Measurements from ENCODE around the gene RPS6KA1.
"Not testable (repeated sequence)": the region's sequence is repeated elsewhere in the genome, so short reads cannot be mapped to it uniquely, and the experiment has no call there.

RPS6KA1 gene

DNA sequence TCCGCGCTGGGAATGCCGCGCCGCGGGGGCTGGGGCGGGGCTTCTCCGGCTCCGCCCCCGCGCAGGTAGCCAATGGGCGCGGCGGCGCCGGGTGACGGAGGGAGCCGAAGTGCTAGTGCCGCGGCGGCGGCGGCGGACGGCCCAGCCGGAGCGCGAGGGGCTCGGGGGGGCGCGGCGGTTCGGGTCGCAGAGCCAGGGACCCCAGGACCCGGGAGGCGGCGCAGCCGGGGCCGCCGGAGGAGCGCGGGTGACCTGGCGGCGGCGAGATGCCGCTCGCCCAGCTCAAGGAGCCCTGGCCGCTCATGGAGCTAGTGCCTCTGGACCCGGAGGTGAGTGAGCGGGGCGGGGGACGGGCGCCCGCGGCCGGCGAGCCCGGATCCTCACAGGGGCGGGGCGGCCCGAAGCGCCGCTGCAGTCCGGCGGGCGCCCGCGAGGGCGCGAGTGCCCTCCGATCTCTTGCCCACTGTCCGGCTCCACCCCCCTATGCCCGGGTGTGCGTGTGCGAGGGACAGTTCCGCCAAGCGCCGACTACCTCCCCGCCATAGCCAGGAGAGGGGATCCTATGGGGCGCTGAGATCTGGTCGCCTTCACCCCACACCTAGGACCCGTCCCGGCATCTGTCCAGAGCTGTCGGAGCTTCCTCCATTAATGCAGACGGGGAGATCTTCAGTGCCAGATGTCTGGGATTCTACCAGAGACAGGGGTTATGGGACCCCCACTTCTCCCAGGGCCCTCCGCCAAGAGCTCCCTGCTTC is at the start of gene RPS6KA1:
Gene RPS6KA1 (plus strand): TSS at position 107 of the 755 bp plus-strand sequence. CDS start 160 bp downstream, at position 267.
- H3K27ac ChIP-seq (ENCODE audit: low read depth in 2 of 2, low read length in 2 of 2) = peak within 1 kb of the TSS; percentile 96 to 97
- no peaks in the 10 kb centered on the region for H3K9me3 ChIP-seq (ENCODE audit: control insufficient read depth in 2 of 2, low read length in 2 of 2)
- H3K36me3 ChIP-seq (ENCODE audit: control insufficient read depth in 2 of 2, insufficient read depth in 2 of 2, low read length in 2 of 2) = no peaks in the 10 kb centered on the region
- peaks cover 0 to 1% of the 10 kb centered on the region in 2 donors for H3K27me3 ChIP-seq (ENCODE audit: control insufficient read depth in 2 of 2, insufficient read depth in 2 of 2, low read length in 2 of 2)
- peak within 1 kb of the TSS; percentile 92 to 98 for H3K4me3 ChIP-seq (ENCODE audit: low read length in 2 of 2)
- peak within 1 kb of the TSS; percentile 96 to 98 for H3K9ac ChIP-seq (ENCODE audit: low read depth in 1 of 2, low read length in 2 of 2)
- peaks cover 43 to 47% of the 10 kb centered on the region in 2 donors for H3K4me1 ChIP-seq (ENCODE audit: control insufficient read depth in 2 of 2, insufficient read depth in 2 of 2, low read length in 2 of 2)

DNA sequence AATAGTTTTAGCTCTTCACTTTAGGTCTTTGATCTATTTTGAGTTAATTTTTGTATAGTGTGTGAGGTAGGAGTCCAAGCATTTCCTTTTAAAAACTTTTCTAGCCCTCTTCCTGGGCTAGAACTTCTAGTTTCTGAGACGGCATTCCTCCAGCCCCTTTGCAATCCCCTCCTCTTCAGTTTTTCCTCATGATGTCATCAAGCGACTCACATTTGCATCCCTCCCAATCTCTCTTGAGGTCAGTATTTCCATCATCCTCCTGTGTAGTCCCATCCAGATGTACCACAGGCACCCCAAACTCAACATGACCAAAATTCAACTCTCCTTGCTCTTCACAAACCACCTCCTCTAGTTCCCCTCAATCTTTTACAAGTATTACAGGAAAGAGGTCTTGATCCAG is 46.6 kb upstream of the RPS6KA1 start:
- Histone ChIP-seq H3K9me3 (ENCODE audit: control insufficient read depth in 2 of 2, low read length in 2 of 2) (no peaks in the 10 kb centered on the region), H3K4me1 (ENCODE audit: control insufficient read depth in 2 of 2, insufficient read depth in 2 of 2, low read length in 2 of 2) (no peaks in the 10 kb centered on the region), H3K4me3 (ENCODE audit: low read length in 2 of 2) (no peak overlapping the region), H3K27me3 (ENCODE audit: control insufficient read depth in 2 of 2, insufficient read depth in 2 of 2, low read length in 2 of 2) (no peaks in the 10 kb centered on the region), H3K27ac (ENCODE audit: low read depth in 2 of 2, low read length in 2 of 2) (no peak overlapping the region), H3K9ac (ENCODE audit: low read depth in 1 of 2, low read length in 2 of 2) (no peak overlapping the region), H3K36me3 (ENCODE audit: control insufficient read depth in 2 of 2, insufficient read depth in 2 of 2, low read length in 2 of 2) (no peaks in the 10 kb centered on the region)

DNA sequence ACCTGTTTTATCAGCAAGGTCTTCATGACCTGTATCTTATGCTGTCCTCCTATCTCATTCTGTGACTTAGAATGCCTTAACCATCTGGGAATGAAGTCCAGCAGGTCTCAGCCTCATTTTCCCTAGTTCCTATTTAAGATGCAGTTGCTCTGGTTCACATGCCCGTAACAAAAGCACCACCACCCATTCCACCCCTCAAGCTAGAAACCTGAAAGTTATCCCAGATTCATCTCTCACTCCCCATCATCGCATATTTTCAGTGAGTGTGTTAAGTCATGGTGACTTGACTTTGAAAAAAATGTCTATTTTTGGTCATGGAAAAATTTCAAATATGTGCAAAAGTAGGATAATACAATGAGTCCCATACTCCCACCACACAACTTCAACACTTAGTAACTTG is 45.6 kb upstream of the RPS6KA1 start:
- H3K27ac ChIP-seq (ENCODE audit: low read depth in 2 of 2, low read length in 2 of 2) = no peak overlapping the region
- no peaks in the 10 kb centered on the region for H3K4me1 ChIP-seq (ENCODE audit: control insufficient read depth in 2 of 2, insufficient read depth in 2 of 2, low read length in 2 of 2)
- H3K36me3 ChIP-seq (ENCODE audit: control insufficient read depth in 2 of 2, insufficient read depth in 2 of 2, low read length in 2 of 2) = no peaks in the 10 kb centered on the region
- no peak overlapping the region for H3K9ac ChIP-seq (ENCODE audit: low read depth in 1 of 2, low read length in 2 of 2)
- no peaks in the 10 kb centered on the region for H3K27me3 ChIP-seq (ENCODE audit: control insufficient read depth in 2 of 2, insufficient read depth in 2 of 2, low read length in 2 of 2)
- H3K9me3 ChIP-seq (ENCODE audit: control insufficient read depth in 2 of 2, low read length in 2 of 2) = no peaks in the 10 kb centered on the region
- no peak overlapping the region for H3K4me3 ChIP-seq (ENCODE audit: low read length in 2 of 2)

GRCh38 chr1:26490155-26490554 is 39.4 kb upstream of the RPS6KA1 start:
- Histone ChIP-seq H3K4me1 (ENCODE audit: control insufficient read depth in 2 of 2, insufficient read depth in 2 of 2, low read length in 2 of 2) (no peaks in the 10 kb centered on the region), H3K27me3 (ENCODE audit: control insufficient read depth in 2 of 2, insufficient read depth in 2 of 2, low read length in 2 of 2) (no peaks in the 10 kb centered on the region), H3K9ac (ENCODE audit: low read depth in 1 of 2, low read length in 2 of 2) (no peak overlapping the region), H3K36me3 (ENCODE audit: control insufficient read depth in 2 of 2, insufficient read depth in 2 of 2, low read length in 2 of 2) (no peaks in the 10 kb centered on the region), H3K27ac (ENCODE audit: low read depth in 2 of 2, low read length in 2 of 2) (no peak overlapping the region), H3K4me3 (ENCODE audit: low read length in 2 of 2) (no peak overlapping the region), H3K9me3 (ENCODE audit: control insufficient read depth in 2 of 2, low read length in 2 of 2) (no peaks in the 10 kb centered on the region)

- Histone ChIP-seq H3K9me3 (ENCODE audit: control insufficient read depth in 2 of 2, low read length in 2 of 2) (no peaks in the 10 kb centered on the region), H3K4me1 (ENCODE audit: control insufficient read depth in 2 of 2, insufficient read depth in 2 of 2, low read length in 2 of 2) (no peaks in the 10 kb centered on the region), H3K27me3 (ENCODE audit: control insufficient read depth in 2 of 2, insufficient read depth in 2 of 2, low read length in 2 of 2) (no peaks in the 10 kb centered on the region), H3K9ac (ENCODE audit: low read depth in 1 of 2, low read length in 2 of 2) (no peak overlapping the region), H3K4me3 (ENCODE audit: low read length in 2 of 2) (no peak overlapping the region), H3K36me3 (ENCODE audit: control insufficient read depth in 2 of 2, insufficient read depth in 2 of 2, low read length in 2 of 2) (no peaks in the 10 kb centered on the region), H3K27ac (ENCODE audit: low read depth in 2 of 2, low read length in 2 of 2) (no peak overlapping the region)
Observed at GRCh38 chr1:26493267-26493666, 36.3 kb upstream of the RPS6KA1 start.

DNA sequence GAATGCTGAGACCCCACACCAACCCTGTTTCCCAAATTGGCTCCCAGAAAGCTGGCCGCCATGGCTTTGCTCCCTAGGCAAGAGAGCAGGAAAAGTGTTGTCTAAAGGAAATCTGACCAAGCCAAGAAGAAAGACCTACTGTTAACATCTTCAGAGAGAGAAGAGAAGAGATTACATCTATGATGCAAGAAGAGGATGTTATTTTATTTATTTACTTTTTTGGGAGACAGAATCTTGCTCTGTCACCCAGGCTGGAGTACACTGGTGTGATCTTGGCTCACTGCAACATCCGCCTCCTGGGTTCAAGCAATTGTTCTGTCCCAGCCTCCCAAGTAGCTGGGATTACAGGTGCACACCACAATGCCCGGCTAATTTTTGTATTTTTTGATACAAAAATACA is 35.6 kb upstream of the RPS6KA1 start:
- no peaks in the 10 kb centered on the region for H3K36me3 ChIP-seq (ENCODE audit: control insufficient read depth in 2 of 2, insufficient read depth in 2 of 2, low read length in 2 of 2)
- no peaks in the 10 kb centered on the region for H3K4me1 ChIP-seq (ENCODE audit: control insufficient read depth in 2 of 2, insufficient read depth in 2 of 2, low read length in 2 of 2)
- H3K4me3 ChIP-seq (ENCODE audit: low read length in 2 of 2) = no peak overlapping the region
- no peak overlapping the region for H3K27ac ChIP-seq (ENCODE audit: low read depth in 2 of 2, low read length in 2 of 2)
- no peaks in the 10 kb centered on the region for H3K9me3 ChIP-seq (ENCODE audit: control insufficient read depth in 2 of 2, low read length in 2 of 2)
- H3K27me3 ChIP-seq (ENCODE audit: control insufficient read depth in 2 of 2, insufficient read depth in 2 of 2, low read length in 2 of 2) = no peaks in the 10 kb centered on the region
- H3K9ac ChIP-seq (ENCODE audit: low read depth in 1 of 2, low read length in 2 of 2) = no peak overlapping the region

DNA sequence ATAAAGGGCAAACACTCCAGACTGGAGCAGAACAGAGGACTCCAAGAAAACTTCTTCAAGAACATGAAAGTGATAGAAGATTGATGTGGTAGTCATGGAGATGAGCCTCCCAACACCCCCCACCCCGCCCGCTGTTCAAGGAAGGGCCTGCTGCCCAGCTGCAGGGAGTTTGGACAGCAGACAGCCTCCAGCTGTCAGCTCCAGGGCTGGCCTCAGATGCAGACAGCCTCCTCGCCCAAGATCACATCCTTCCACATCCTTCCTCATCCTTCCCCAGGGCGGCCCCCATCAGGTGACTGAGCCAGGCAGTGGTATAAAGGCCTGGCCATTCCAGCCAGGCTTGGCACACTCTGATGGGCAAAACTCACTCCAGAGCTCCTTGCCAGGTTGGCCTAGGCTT is 32.7 kb upstream of the RPS6KA1 start:
- Histone ChIP-seq H3K4me1 (ENCODE audit: control insufficient read depth in 2 of 2, insufficient read depth in 2 of 2, low read length in 2 of 2) (peaks cover 6 to 11% of the 10 kb centered on the region in 2 donors), H3K36me3 (ENCODE audit: control insufficient read depth in 2 of 2, insufficient read depth in 2 of 2, low read length in 2 of 2) (no peaks in the 10 kb centered on the region), H3K27ac (ENCODE audit: low read depth in 2 of 2, low read length in 2 of 2) (no peak overlapping the region), H3K27me3 (ENCODE audit: control insufficient read depth in 2 of 2, insufficient read depth in 2 of 2, low read length in 2 of 2) (no peaks in the 10 kb centered on the region), H3K4me3 (ENCODE audit: low read length in 2 of 2) (no peak overlapping the region), H3K9ac (ENCODE audit: low read depth in 1 of 2, low read length in 2 of 2) (no peak overlapping the region), H3K9me3 (ENCODE audit: control insufficient read depth in 2 of 2, low read length in 2 of 2) (no peaks in the 10 kb centered on the region)

- H3K27ac ChIP-seq (ENCODE audit: low read depth in 2 of 2, low read length in 2 of 2) = no peak overlapping the region
- H3K4me1 ChIP-seq (ENCODE audit: control insufficient read depth in 2 of 2, insufficient read depth in 2 of 2, low read length in 2 of 2) = peaks cover 10 to 17% of the 10 kb centered on the region in 2 donors
- H3K9ac ChIP-seq (ENCODE audit: low read depth in 1 of 2, low read length in 2 of 2) = no peak overlapping the region
- no peaks in the 10 kb centered on the region for H3K27me3 ChIP-seq (ENCODE audit: control insufficient read depth in 2 of 2, insufficient read depth in 2 of 2, low read length in 2 of 2)
- no peaks in the 10 kb centered on the region for H3K36me3 ChIP-seq (ENCODE audit: control insufficient read depth in 2 of 2, insufficient read depth in 2 of 2, low read length in 2 of 2)
- H3K9me3 ChIP-seq (ENCODE audit: control insufficient read depth in 2 of 2, low read length in 2 of 2) = no peaks in the 10 kb centered on the region
- no peak overlapping the region for H3K4me3 ChIP-seq (ENCODE audit: low read length in 2 of 2)
Observed at GRCh38 chr1:26498894-26499293, 30.7 kb upstream of the RPS6KA1 start.

DNA sequence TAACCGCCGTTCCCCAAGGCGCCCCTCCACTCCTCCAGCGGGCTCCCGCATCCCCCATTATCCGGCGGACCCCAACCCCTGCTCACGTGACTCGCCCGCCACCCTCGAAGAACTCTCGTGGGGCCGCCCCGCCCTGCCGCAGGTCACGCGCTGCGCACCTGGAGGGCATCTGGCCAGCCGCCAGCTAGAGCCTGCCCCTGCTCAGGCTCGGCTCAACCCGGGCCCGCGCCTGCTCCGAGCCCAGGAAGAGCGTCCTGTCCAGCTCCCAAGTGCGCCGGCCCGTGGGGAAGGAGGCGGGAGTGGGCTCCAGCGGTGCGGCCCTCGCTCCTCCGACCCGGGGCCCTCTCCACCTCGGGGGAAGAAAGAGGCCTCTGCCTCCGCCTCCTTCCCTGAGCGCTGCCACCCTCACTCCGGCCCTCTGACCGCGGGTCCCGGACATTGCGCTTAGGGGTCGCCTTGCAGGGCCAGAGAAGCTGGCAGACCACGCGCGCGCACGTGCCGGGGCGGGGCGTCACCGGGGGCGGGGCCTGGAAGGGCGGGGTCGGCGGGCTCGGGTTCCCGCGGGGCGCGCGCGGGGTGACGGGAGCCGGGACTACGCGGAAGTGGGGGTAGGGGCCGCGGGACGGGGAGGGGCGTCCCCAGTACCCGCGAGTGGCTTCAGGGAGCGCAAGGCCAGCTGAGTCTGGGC is 28.9 kb upstream of the RPS6KA1 start:
- Histone ChIP-seq H3K9me3 (ENCODE audit: control insufficient read depth in 2 of 2, low read length in 2 of 2) (no peaks in the 10 kb centered on the region), H3K9ac (ENCODE audit: low read depth in 1 of 2, low read length in 2 of 2) (peak overlapping the region; percentile 87 to 91), H3K36me3 (ENCODE audit: control insufficient read depth in 2 of 2, insufficient read depth in 2 of 2, low read length in 2 of 2) (no peaks in the 10 kb centered on the region), H3K4me1 (ENCODE audit: control insufficient read depth in 2 of 2, insufficient read depth in 2 of 2, low read length in 2 of 2) (peaks cover 10 to 17% of the 10 kb centered on the region in 2 donors), H3K27me3 (ENCODE audit: control insufficient read depth in 2 of 2, insufficient read depth in 2 of 2, low read length in 2 of 2) (no peaks in the 10 kb centered on the region), H3K4me3 (ENCODE audit: low read length in 2 of 2) (peak overlapping the region; percentile 85 to 86), H3K27ac (ENCODE audit: low read depth in 2 of 2, low read length in 2 of 2) (peak overlapping the region; percentile 97 to 99)

DNA sequence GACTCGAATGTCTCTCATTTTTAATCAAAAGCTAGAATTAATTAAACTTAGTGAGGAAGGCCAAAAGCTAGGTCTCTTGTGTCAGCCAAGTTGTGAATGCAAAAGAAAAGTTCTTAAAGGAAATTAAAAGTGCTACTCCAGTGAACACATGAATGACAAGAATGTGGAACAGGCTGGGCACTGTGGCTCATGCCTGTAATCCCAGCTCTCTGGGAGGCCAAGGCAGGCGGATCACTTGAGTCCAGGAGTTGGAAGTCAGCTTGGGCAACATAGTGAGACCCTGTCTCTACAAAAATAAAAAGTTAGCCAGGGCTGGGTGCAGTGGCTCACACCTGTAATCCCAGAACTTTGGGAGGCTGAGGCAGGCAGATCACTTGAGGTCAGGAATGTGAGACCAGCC is 18.9 kb upstream of the RPS6KA1 start:
- not testable (repeated sequence) for H3K36me3 ChIP-seq (ENCODE audit: control insufficient read depth in 2 of 2, insufficient read depth in 2 of 2, low read length in 2 of 2); H3K27ac ChIP-seq (ENCODE audit: low read depth in 2 of 2, low read length in 2 of 2); H3K4me1 ChIP-seq (ENCODE audit: control insufficient read depth in 2 of 2, insufficient read depth in 2 of 2, low read length in 2 of 2); H3K27me3 ChIP-seq (ENCODE audit: control insufficient read depth in 2 of 2, insufficient read depth in 2 of 2, low read length in 2 of 2); H3K9ac ChIP-seq (ENCODE audit: low read depth in 1 of 2, low read length in 2 of 2); H3K9me3 ChIP-seq (ENCODE audit: control insufficient read depth in 2 of 2, low read length in 2 of 2); H3K4me3 ChIP-seq (ENCODE audit: low read length in 2 of 2)

All from mucosa of rectum (tissue), 2 donors.